Rectal smooth muscle tissue (tissue), 1 donor: ENCODE data around the gene UNC93A.
"Not testable (repeated sequence)": the region's sequence is repeated elsewhere in the genome, so short reads cannot be mapped to it uniquely, and the experiment has no call there.

Experiments used
- H3K27ac ChIP-seq: one replicate; pipeline ENCODE4 v1.7.0; 2013; ENCODE audit warnings: low read depth, low read length, inconsistent platforms
- H3K27me3 ChIP-seq: one replicate; pipeline ENCODE4 v1.7.0; 2013; ENCODE audit warnings: low read length; ENCODE audit not compliant: control insufficient read depth, insufficient read depth
- H3K36me3 ChIP-seq: one replicate; pipeline ENCODE4 v1.7.0; 2013; ENCODE audit warnings: low read length; ENCODE audit not compliant: control insufficient read depth, insufficient read depth
- H3K4me1 ChIP-seq: one replicate; pipeline ENCODE4 v1.7.0; 2013; ENCODE audit warnings: low read length; ENCODE audit not compliant: control insufficient read depth, insufficient read depth
- H3K4me3 ChIP-seq: one replicate; pipeline ENCODE4 v1.7.0; 2013; ENCODE audit warnings: low read length
- H3K9ac ChIP-seq: one replicate; pipeline ENCODE4 v1.7.0; 2013; ENCODE audit warnings: low read length

Gene UNC93A

GRCh38 chr6:167258646-167259045, 32.5 kb upstream of the UNC93A start:
- Histone ChIP-seq H3K27me3 (no peaks in the 10 kb centered on the region), H3K4me3 (no peak overlapping the region), H3K4me1 (no peaks in the 10 kb centered on the region), H3K36me3 (no peaks in the 10 kb centered on the region), H3K27ac (no peak overlapping the region), H3K9ac (no peak overlapping the region)

GRCh38 chr6:167266057-167266829, 24.9 kb upstream of the UNC93A start:
- H3K9ac ChIP-seq, H3K4me1 ChIP-seq, H3K27me3 ChIP-seq, H3K4me3 ChIP-seq, H3K27ac ChIP-seq, H3K36me3 ChIP-seq: not testable (repeated sequence)

- Histone ChIP-seq H3K27ac (no peak overlapping the region), H3K4me1 (no peaks in the 10 kb centered on the region)
Measured at GRCh38 chr6:167266830-167267555, 24.1 kb upstream of the UNC93A start.

GRCh38 chr6:167267556-167267898, 23.6 kb upstream of the UNC93A start:
- not testable (repeated sequence) for H3K36me3 ChIP-seq, H3K4me1 ChIP-seq, H3K27me3 ChIP-seq, H3K9ac ChIP-seq, H3K4me3 ChIP-seq, H3K27ac ChIP-seq

More at GRCh38 chr6:167266830-167267555, 24.1 kb upstream of the UNC93A start:
- Histone ChIP-seq H3K36me3 (no peaks in the 10 kb centered on the region), H3K9ac (no peak overlapping the region), H3K27me3 (no peaks in the 10 kb centered on the region), H3K4me3 (no peak overlapping the region)

GRCh38 chr6:167267921-167268401, 23.2 kb upstream of the UNC93A start:
- H3K4me1 ChIP-seq, result no peaks in the 10 kb centered on the region

GRCh38 chr6:167268683-167269280, 22.3 kb upstream of the UNC93A start:
- H3K27ac ChIP-seq, result no peak overlapping the region
- H3K36me3 ChIP-seq, result no peaks in the 10 kb centered on the region
- no peak overlapping the region for H3K9ac ChIP-seq
- no peaks in the 10 kb centered on the region for H3K4me1 ChIP-seq
- no peak overlapping the region for H3K4me3 ChIP-seq
- no peaks in the 10 kb centered on the region for H3K27me3 ChIP-seq

More at GRCh38 chr6:167267921-167268401, 23.2 kb upstream of the UNC93A start:
- Histone ChIP-seq H3K4me3 (no peak overlapping the region), H3K27me3 (no peaks in the 10 kb centered on the region), H3K36me3 (no peaks in the 10 kb centered on the region), H3K9ac (no peak overlapping the region), H3K27ac (no peak overlapping the region)

- Histone ChIP-seq H3K4me1 (no peaks in the 10 kb centered on the region), H3K27ac (no peak overlapping the region), H3K27me3 (no peaks in the 10 kb centered on the region), H3K36me3 (no peaks in the 10 kb centered on the region), H3K9ac (no peak overlapping the region), H3K4me3 (no peak overlapping the region)
Measured at GRCh38 chr6:167270499-167271311, 20.4 kb upstream of the UNC93A start.

GRCh38 chr6:167272151-167272550, 19.0 kb upstream of the UNC93A start:
- H3K36me3 ChIP-seq, result no peaks in the 10 kb centered on the region
- no peaks in the 10 kb centered on the region for H3K4me1 ChIP-seq
- H3K9ac ChIP-seq, result no peak overlapping the region
- H3K4me3 ChIP-seq, result no peak overlapping the region
- H3K27ac ChIP-seq, result no peak overlapping the region
- no peaks in the 10 kb centered on the region for H3K27me3 ChIP-seq

- H3K27ac ChIP-seq, result no peak overlapping the region
Measured at GRCh38 chr6:167272696-167273379, 18.3 kb upstream of the UNC93A start.

GRCh38 chr6:167274270-167274669, 16.8 kb upstream of the UNC93A start:
- no peaks in the 10 kb centered on the region for H3K36me3 ChIP-seq
- H3K4me3 ChIP-seq, result no peak overlapping the region
- H3K27ac ChIP-seq, result no peak overlapping the region
- H3K27me3 ChIP-seq, result no peaks in the 10 kb centered on the region
- no peaks in the 10 kb centered on the region for H3K4me1 ChIP-seq
- H3K9ac ChIP-seq, result no peak overlapping the region

More at GRCh38 chr6:167272696-167273379, 18.3 kb upstream of the UNC93A start:
- no peaks in the 10 kb centered on the region for H3K36me3 ChIP-seq
- H3K27me3 ChIP-seq, result no peaks in the 10 kb centered on the region
- H3K4me3 ChIP-seq, result no peak overlapping the region
- H3K9ac ChIP-seq, result no peak overlapping the region
- H3K4me1 ChIP-seq, result no peaks in the 10 kb centered on the region

- H3K27me3 ChIP-seq, result no peaks in the 10 kb centered on the region
- no peak overlapping the region for H3K9ac ChIP-seq
- H3K4me1 ChIP-seq, result no peaks in the 10 kb centered on the region
- no peaks in the 10 kb centered on the region for H3K36me3 ChIP-seq
- H3K27ac ChIP-seq, result no peak overlapping the region
- no peak overlapping the region for H3K4me3 ChIP-seq
Measured at GRCh38 chr6:167275001-167275400, 16.1 kb upstream of the UNC93A start.
